Mesendoderm (in vitro differentiated cells): ENCODE measurements around the gene TMPRSS9.

ENCODE experiments used
- DNase-seq: peaks from one replicate; pipeline ENCODE4 v3.0.0; 2013
- H2AK5ac ChIP-seq: 2 replicates; pipeline ENCODE4 v1.6.1; 2013; ENCODE audit warnings: low read length, inconsistent platforms
- H2BK120ac ChIP-seq: 2 replicates; pipeline ENCODE4 v1.6.1; 2013; ENCODE audit warnings: low read depth, mild to moderate bottlenecking, low read length, moderate library complexity, mixed read lengths
- H2BK15ac ChIP-seq: replicated peaks from 2 replicates; pipeline ENCODE4 v1.6.1; 2013; ENCODE audit warnings: low read depth, mild to moderate bottlenecking, moderate library complexity
- H2BK5ac ChIP-seq: 2 replicates; pipeline ENCODE4 v1.6.1; 2013; ENCODE audit warnings: low read length, inconsistent platforms
- H3K18ac ChIP-seq: 2 replicates; pipeline ENCODE4 v1.6.1; 2013; ENCODE audit warnings: mild to moderate bottlenecking, low read length, mixed read lengths
- H3K23ac ChIP-seq: one replicate; pipeline ENCODE4 v1.6.1; 2013; ENCODE audit warnings: low read length
- H3K27ac ChIP-seq: 2 replicates; pipeline ENCODE4 v1.5.1; 2013; ENCODE audit warnings: low read depth, mild to moderate bottlenecking, inconsistent platforms, low read length, moderate library complexity
- H3K27me3 ChIP-seq: 2 replicates; pipeline ENCODE4 v1.6.1; 2013; ENCODE audit warnings: low read length, control low read depth, mild to moderate bottlenecking, inconsistent platforms; ENCODE audit not compliant: insufficient read depth, poor library complexity
- H3K36me3 ChIP-seq: 2 replicates; pipeline ENCODE4 v1.6.1; 2013; ENCODE audit warnings: low read length, inconsistent platforms; ENCODE audit not compliant: control insufficient read depth, insufficient read depth
- H3K4ac ChIP-seq: one replicate; pipeline ENCODE4 v1.6.1; 2013; ENCODE audit warnings: low read depth, mild to moderate bottlenecking, low read length, moderate library complexity
- H3K4me1 ChIP-seq: 2 replicates; pipeline ENCODE4 v1.6.1; 2013; ENCODE audit warnings: low read depth, low read length, inconsistent platforms; ENCODE audit not compliant: control insufficient read depth
- H3K4me2 ChIP-seq: 2 replicates; pipeline ENCODE4 v1.6.1; 2013; ENCODE audit warnings: low read length
- H3K4me3 ChIP-seq: 2 replicates; pipeline ENCODE4 v1.5.1; 2013; ENCODE audit warnings: mild to moderate bottlenecking, low read length
- H3K56ac ChIP-seq: one replicate; pipeline ENCODE4 v1.6.1; 2013; ENCODE audit warnings: low read length
- H3K79me1 ChIP-seq: 2 replicates; pipeline ENCODE4 v1.6.1; 2013; ENCODE audit warnings: low read length, inconsistent platforms
- H3K79me2 ChIP-seq: 2 replicates; pipeline ENCODE4 v1.6.1; 2013; ENCODE audit warnings: mild to moderate bottlenecking, low read length; ENCODE audit not compliant: control insufficient read depth, insufficient read depth
- H3K9ac ChIP-seq: 2 replicates; pipeline ENCODE4 v1.6.1; 2013; ENCODE audit warnings: low read length, inconsistent platforms
- H4K5ac ChIP-seq: one replicate; pipeline ENCODE4 v1.6.1; 2013; ENCODE audit warnings: low read length
- H4K8ac ChIP-seq: one replicate; pipeline ENCODE4 v1.6.1; 2013; ENCODE audit warnings: low read depth, mild to moderate bottlenecking, control low read depth, low read length, moderate library complexity
- WGBS: extraction: QIAGEN DNeasy Blood & Tissue Kit; methylation state at CpG from one replicate; pipeline ENCODE4 v1.1.7; 2013; ENCODE audit warnings: low lambda C conversion rate, missing lambda C conversion rate; ENCODE audit not compliant: insufficient coverage; ENCODE audit errors: extremely low coverage; 5-methylcytosine and 5-hydroxymethylcytosine counted together

The TMPRSS9 gene

DNA sequence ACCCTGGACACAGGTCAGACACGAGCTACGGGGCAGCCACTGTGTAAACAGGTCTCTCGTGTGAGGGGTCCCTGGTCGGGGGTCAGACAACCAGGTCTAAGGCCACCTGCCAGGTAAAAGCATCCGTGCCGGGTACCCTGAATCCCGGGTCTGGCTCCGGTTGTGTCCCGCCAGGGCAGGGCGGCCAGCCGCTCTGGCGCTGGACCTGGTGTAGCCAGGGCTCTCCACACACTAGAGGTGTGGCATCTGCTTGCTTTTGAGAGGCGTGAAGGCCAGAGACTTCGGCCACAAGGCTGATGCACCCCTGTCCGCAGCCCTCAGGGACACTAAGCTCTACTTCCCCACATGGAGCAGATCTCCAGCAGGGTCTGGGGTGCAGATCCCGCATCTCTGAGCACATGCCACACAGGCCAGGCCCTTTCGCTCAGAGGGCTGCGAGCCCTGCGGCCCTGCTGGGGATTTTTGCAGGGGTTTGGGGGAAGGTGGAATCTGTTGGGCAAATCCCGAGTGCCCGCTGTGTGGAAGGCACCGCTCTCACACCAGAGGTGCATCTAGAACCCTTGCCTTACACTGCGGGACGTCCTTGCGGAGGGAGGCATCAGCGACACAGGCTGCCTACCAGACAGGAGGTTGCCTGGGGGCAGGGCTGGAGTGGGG lies 81.2 kb downstream of the TMPRSS9 start:
- Histone ChIP-seq H4K5ac (no peak overlapping the region), H3K79me2 (peaks cover 36% of the 10 kb centered on the region), H3K23ac (no peak overlapping the region), H3K56ac (no peak overlapping the region), H3K4me1 (no peaks in the 10 kb centered on the region), H2BK5ac (no peak overlapping the region), H4K8ac (no peak overlapping the region), H3K79me1 (peaks cover 31% of the 10 kb centered on the region), H3K27me3 (no peaks in the 10 kb centered on the region), H3K36me3 (peaks cover 17% of the 10 kb centered on the region), H3K4me3 (no peak overlapping the region), H2BK120ac (no peak overlapping the region), H3K9ac (no peak overlapping the region), H3K4ac (no peak overlapping the region), H3K18ac (no peak overlapping the region), H2BK15ac (no peak overlapping the region), H3K4me2 (no peak overlapping the region), H2AK5ac (no peak overlapping the region), H3K27ac (no peak overlapping the region)
- DNase-seq, result no peak
- WGBS, result no CpG with 5 or more reads among the region's 26 CpGs

- Histone ChIP-seq H3K27me3 (no peaks in the 10 kb centered on the region), H2BK15ac (no peak overlapping the region), H3K36me3 (peaks cover 13% of the 10 kb centered on the region), H2AK5ac (no peak overlapping the region), H3K27ac (no peak overlapping the region), H4K5ac (no peak overlapping the region), H3K4me2 (no peak overlapping the region), H3K56ac (no peak overlapping the region), H3K79me1 (peaks cover 34% of the 10 kb centered on the region), H3K4ac (no peak overlapping the region), H3K23ac (no peak overlapping the region), H2BK5ac (no peak overlapping the region), H3K79me2 (peaks cover 53% of the 10 kb centered on the region), H3K18ac (no peak overlapping the region), H2BK120ac (no peak overlapping the region), H4K8ac (no peak overlapping the region), H3K9ac (no peak overlapping the region), H3K4me1 (no peaks in the 10 kb centered on the region), H3K4me3 (no peak overlapping the region)
- no CpG with 5 or more reads among the region's 22 CpGs for WGBS
- no peak for DNase-seq
Measured at GRCh38 chr19:2443116-2443784, 83.2 kb downstream of the TMPRSS9 start.

GRCh38 chr19:2443785-2444182 lies 83.7 kb downstream of the TMPRSS9 start:
- no peak overlapping the region for H3K23ac ChIP-seq
- no peak overlapping the region for H3K4me2 ChIP-seq
- H3K79me2 ChIP-seq, result peaks cover 56% of the 10 kb centered on the region
- H3K27ac ChIP-seq, result no peak overlapping the region
- no peak overlapping the region for H2BK15ac ChIP-seq
- H3K4me3 ChIP-seq, result no peak overlapping the region
- WGBS, result no CpG with 5 or more reads among the region's 17 CpGs
- H3K27me3 ChIP-seq, result no peaks in the 10 kb centered on the region
- DNase-seq, result no peak
- H3K4me1 ChIP-seq, result no peaks in the 10 kb centered on the region
- H2AK5ac ChIP-seq, result no peak overlapping the region
- no peak overlapping the region for H3K9ac ChIP-seq
- H2BK5ac ChIP-seq, result no peak overlapping the region
- H3K18ac ChIP-seq, result no peak overlapping the region
- H3K36me3 ChIP-seq, result peaks cover 9% of the 10 kb centered on the region
- peaks cover 30% of the 10 kb centered on the region for H3K79me1 ChIP-seq
- H4K8ac ChIP-seq, result no peak overlapping the region
- H3K56ac ChIP-seq, result no peak overlapping the region
- H2BK120ac ChIP-seq, result no peak overlapping the region
- H3K4ac ChIP-seq, result no peak overlapping the region
- no peak overlapping the region for H4K5ac ChIP-seq

DNA sequence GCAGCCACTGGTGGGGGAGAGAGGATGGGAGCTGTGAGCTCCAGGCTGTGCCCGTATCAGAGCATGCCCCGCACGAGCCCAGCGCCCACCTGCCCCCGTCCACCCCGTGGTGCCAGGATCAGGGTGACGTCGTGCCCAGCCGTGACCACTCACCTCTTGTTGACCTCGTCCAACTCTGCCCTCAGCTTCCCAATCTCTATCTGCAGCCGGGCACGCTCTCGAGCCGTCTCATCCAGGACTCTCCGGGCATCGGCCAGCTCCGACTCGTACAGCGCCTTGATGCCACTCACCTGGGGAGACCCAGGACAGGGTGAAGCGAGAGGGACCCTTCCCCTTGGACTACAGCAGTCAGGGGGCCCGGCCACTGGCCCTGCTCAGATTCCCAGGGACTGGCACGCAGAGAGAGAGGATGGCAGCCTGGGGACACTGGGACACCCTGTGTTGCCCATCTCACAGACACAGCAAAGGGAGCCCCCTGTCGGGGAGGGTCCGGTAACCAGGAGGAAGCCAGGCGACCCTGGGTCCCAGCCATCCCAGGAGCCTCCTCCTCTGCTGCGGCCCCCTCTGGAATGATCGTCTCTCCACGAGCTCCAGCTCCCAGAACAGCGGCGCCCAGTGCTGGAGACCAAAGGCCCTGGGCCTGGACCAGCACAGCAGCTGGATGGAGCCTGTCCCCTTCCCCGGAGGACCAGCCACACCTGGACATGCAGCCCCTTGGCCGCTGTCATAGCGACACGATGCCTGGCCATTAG lies 84.4 kb downstream of the TMPRSS9 start:
- peaks cover 9% of the 10 kb centered on the region for H3K36me3 ChIP-seq
- no peak overlapping the region for H4K5ac ChIP-seq
- H3K23ac ChIP-seq, result no peak overlapping the region
- no peak overlapping the region for H2BK120ac ChIP-seq
- no peak overlapping the region for H3K56ac ChIP-seq
- H3K18ac ChIP-seq, result no peak overlapping the region
- H3K27ac ChIP-seq, result no peak overlapping the region
- no peaks in the 10 kb centered on the region for H3K4me1 ChIP-seq
- peaks cover 58% of the 10 kb centered on the region for H3K79me2 ChIP-seq
- no peak overlapping the region for H2BK15ac ChIP-seq
- H3K4me3 ChIP-seq, result no peak overlapping the region
- H3K27me3 ChIP-seq, result no peaks in the 10 kb centered on the region
- no peak overlapping the region for H3K4ac ChIP-seq
- no peak overlapping the region for H2BK5ac ChIP-seq
- DNase-seq, result no peak
- no peak overlapping the region for H3K9ac ChIP-seq
- no peak overlapping the region for H2AK5ac ChIP-seq
- H4K8ac ChIP-seq, result no peak overlapping the region
- H3K79me1 ChIP-seq, result peaks cover 28% of the 10 kb centered on the region
- no peak overlapping the region for H3K4me2 ChIP-seq
- no CpG with 5 or more reads among the region's 34 CpGs for WGBS

DNA sequence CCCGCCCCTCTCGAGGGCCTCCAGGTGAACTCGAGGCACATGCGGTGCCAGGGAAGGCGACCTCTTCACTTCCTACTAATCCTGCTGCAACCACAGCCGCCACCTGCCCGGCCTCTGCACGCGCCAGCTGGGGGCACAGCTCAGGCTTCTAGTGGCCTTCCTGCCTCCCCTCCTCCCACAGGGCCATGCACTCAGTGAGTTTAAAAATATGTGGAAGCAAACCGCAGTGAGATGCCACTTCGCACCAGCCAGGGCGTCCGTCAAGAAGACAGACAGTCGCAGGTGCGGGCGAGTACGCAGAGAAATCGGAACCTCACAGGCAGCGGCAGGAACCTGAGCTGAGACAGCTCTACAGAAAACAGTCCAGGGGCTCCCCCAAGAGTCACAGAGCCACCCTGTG lies 86.3 kb downstream of the TMPRSS9 start:
- H3K18ac ChIP-seq, result no peak overlapping the region
- H2BK15ac ChIP-seq, result no peak overlapping the region
- H3K56ac ChIP-seq, result no peak overlapping the region
- H3K79me2 ChIP-seq, result peaks cover 69% of the 10 kb centered on the region
- H2BK120ac ChIP-seq, result no peak overlapping the region
- no peak overlapping the region for H3K4ac ChIP-seq
- WGBS, result no CpG with 5 or more reads among the region's 19 CpGs
- H3K4me3 ChIP-seq, result no peak overlapping the region
- H3K4me2 ChIP-seq, result no peak overlapping the region
- no peak overlapping the region for H4K5ac ChIP-seq
- no peaks in the 10 kb centered on the region for H3K4me1 ChIP-seq
- no peaks in the 10 kb centered on the region for H3K27me3 ChIP-seq
- peaks cover 9% of the 10 kb centered on the region for H3K36me3 ChIP-seq
- H2BK5ac ChIP-seq, result no peak overlapping the region
- peaks cover 24% of the 10 kb centered on the region for H3K79me1 ChIP-seq
- no peak for DNase-seq
- no peak overlapping the region for H3K23ac ChIP-seq
- H4K8ac ChIP-seq, result no peak overlapping the region
- no peak overlapping the region for H3K9ac ChIP-seq
- H2AK5ac ChIP-seq, result no peak overlapping the region
- no peak overlapping the region for H3K27ac ChIP-seq
